Measurements from ENCODE around the gene RARG.

Gene RARG

GRCh38 chr12:53231921-53232645 lies at the start of gene RARG:
Gene RARG, minus strand, starts transcription at chr12:53232209. Its CDS starts 4,664 bp downstream, at chr12:53227545.
- DNase-seq, result no peak

- no peak for DNase-seq
These were observed 48.0 kb upstream of the RARG start for GRCh38 chr12:53279888-53280498.

- DNase-seq, result no peak
These were observed 47.4 kb upstream of the RARG start for GRCh38 chr12:53279283-53279869.

- DNase-seq, result no peak
These were observed 46.0 kb upstream of the RARG start for GRCh38 chr12:53277981-53278380.

- DNase-seq, result no peak
These were observed 44.5 kb upstream of the RARG start for GRCh38 chr12:53276511-53276910.

GRCh38 chr12:53274445-53274844 lies 42.4 kb upstream of the RARG start:
- no peak for DNase-seq

- no peak for DNase-seq
These were observed 36.9 kb upstream of the RARG start for GRCh38 chr12:53268630-53269562.

- peak; percentile 73 for DNase-seq
These were observed 36.1 kb upstream of the RARG start, which contains the start of gene ESPL1 for GRCh38 chr12:53267999-53268629. Gene ESPL1, plus strand, starts transcription at chr12:53268299. Its CDS starts 468 bp downstream, at chr12:53268767.

GRCh38 chr12:53267306-53267998 lies 35.4 kb upstream of the RARG start:
- no peak for DNase-seq

GRCh38 chr12:53265783-53266182 lies 33.8 kb upstream of the RARG start:
- no peak for DNase-seq

GRCh38 chr12:53259891-53260290 lies 27.9 kb upstream of the RARG start:
- no peak for DNase-seq

GRCh38 chr12:53258541-53259539 lies 26.8 kb upstream of the RARG start:
- DNase-seq, result no peak

GRCh38 chr12:53255996-53256395 lies 24.0 kb upstream of the RARG start:
- DNase-seq, result no peak

GRCh38 chr12:53254816-53255545 lies 23.0 kb upstream of the RARG start:
- no peak for DNase-seq

- no peak for DNase-seq
These were observed 21.3 kb upstream of the RARG start for GRCh38 chr12:53253298-53253697.

GRCh38 chr12:53252349-53252916 lies 20.4 kb upstream of the RARG start:
- peak; percentile 40 for DNase-seq

GRCh38 chr12:53251477-53252348 lies 19.7 kb upstream of the RARG start:
- DNase-seq, result peak; percentile 68

- no peak for DNase-seq
These were observed 13.3 kb upstream of the RARG start for GRCh38 chr12:53245286-53245685.

Data from NCI-H510A treated with DMSO at 0.1 percent for 48 hours (cell line).